IPS-18a (cell line): Measurements from ENCODE around the gene SLC29A3.
A peak's percentile ranks its signal among the peaks of the same experiment; 100 is the strongest.

ENCODE experiments used
- H3K27ac ChIP-seq: one replicate; pipeline ENCODE4 v1.5.1; 2013; ENCODE audit warnings: low read length
- H3K27me3 ChIP-seq: one replicate; pipeline ENCODE4 v1.6.1; 2013; ENCODE audit warnings: mild to moderate bottlenecking, low read length; ENCODE audit not compliant: control insufficient read depth, insufficient read depth
- H3K36me3 ChIP-seq: one replicate; pipeline ENCODE4 v1.6.1; 2013; ENCODE audit warnings: low read depth, low read length; ENCODE audit not compliant: control insufficient read depth
- H3K4me1 ChIP-seq: one replicate; pipeline ENCODE4 v1.6.1; 2013; ENCODE audit warnings: low read depth, low read length; ENCODE audit not compliant: control insufficient read depth
- H3K4me3 ChIP-seq: one replicate; pipeline ENCODE4 v1.5.1; 2013; ENCODE audit warnings: low read length
- H3K9ac ChIP-seq: one replicate; pipeline ENCODE4 v1.6.1; 2013; ENCODE audit warnings: mild to moderate bottlenecking, low read length, moderate library complexity
- H3K9me3 ChIP-seq: one replicate; pipeline ENCODE4 v1.6.1; 2013; ENCODE audit warnings: low read depth, low read length; ENCODE audit not compliant: control insufficient read depth

Gene SLC29A3

DNA sequence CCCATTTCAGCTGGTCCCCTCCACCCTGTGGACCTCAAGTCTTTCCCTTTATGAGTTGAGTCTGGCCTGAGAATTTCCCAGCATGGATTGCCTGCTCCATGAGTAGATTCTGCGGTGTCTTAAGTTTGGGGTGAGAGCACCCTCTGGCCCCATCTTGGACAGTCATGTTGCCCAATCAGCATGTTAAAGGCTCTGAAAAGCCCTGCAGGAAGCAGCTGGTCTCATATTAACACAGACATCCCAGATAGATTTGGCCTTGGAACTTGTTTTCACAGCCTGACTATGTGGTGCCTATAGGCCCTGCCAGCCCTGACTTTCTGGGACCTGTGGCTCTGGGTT is 15.5 kb upstream of the SLC29A3 start:
- Histone ChIP-seq H3K9ac (no peak overlapping the region), H3K4me1 (no peaks in the 10 kb centered on the region), H3K4me3 (no peak overlapping the region)

GRCh38 chr10:71304914-71305313 is 14.1 kb upstream of the SLC29A3 start:
- Histone ChIP-seq H3K4me3 (no peak overlapping the region), H3K9ac (no peak overlapping the region), H3K36me3 (no peaks in the 10 kb centered on the region), H3K4me1 (no peaks in the 10 kb centered on the region), H3K9me3 (no peaks in the 10 kb centered on the region), H3K27ac (no peak overlapping the region), H3K27me3 (no peaks in the 10 kb centered on the region)

More for the DNA sequence above, 15.5 kb upstream of the SLC29A3 start:
- H3K27ac ChIP-seq = no peak overlapping the region
- H3K9me3 ChIP-seq = no peaks in the 10 kb centered on the region
- H3K27me3 ChIP-seq = no peaks in the 10 kb centered on the region
- peaks cover 4% of the 10 kb centered on the region for H3K36me3 ChIP-seq

GRCh38 chr10:71306979-71307378 is 12.1 kb upstream of the SLC29A3 start:
- Histone ChIP-seq H3K9ac (no peak overlapping the region), H3K27me3 (no peaks in the 10 kb centered on the region), H3K4me3 (no peak overlapping the region), H3K36me3 (no peaks in the 10 kb centered on the region), H3K4me1 (no peaks in the 10 kb centered on the region), H3K9me3 (no peaks in the 10 kb centered on the region), H3K27ac (no peak overlapping the region)

DNA sequence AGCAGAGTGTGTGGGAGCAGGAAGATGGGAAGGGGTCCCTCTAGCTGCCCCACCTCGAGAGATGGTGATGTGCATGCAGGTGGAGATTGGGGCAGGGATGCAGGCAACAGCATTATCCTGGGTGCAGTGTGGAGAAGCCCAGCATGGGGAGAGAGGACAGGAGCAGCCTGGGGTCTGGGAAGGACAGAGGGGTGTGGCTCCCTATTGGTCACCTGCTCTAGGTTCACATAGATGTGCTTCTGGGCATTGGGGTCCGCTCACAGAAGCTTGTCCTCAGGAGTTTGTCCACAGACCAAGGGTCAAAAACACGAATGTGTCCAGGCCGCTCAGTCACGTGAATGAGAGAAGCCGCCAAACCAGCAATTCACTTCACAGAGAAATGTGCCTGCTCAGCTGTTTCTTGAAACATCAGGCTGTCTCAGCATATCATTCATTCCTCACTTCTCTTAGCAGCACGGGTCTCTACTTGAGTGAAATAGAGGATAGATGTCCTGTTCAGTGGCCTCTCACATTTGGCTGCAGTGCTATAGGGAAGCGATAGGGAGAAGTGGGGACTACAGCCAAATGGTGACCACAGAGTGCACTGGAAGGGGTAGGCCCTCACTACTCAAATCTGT is 11.5 kb upstream of the SLC29A3 start:
- H3K9me3 ChIP-seq = no peaks in the 10 kb centered on the region

DNA sequence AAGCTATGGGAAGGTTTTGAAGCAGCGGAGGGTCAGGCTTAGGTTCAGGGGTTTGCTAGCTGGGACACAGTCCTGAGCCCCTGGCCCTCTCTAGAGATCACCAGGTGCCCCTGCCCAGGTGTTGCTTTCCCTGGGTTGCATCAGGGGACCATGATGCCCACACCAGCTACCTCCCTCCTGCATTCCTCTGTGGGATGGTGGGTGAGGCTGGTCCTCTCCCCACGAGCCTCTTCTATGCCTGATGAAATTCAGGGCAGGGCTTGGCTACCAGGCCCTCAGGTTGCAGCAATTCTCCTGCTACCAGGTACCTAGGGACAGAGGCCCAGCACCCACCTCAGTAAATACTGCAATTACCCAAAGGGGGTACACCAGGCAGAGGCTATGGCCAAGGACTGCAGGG is 10.8 kb upstream of the SLC29A3 start:
- no peak overlapping the region for H3K27ac ChIP-seq
- no peaks in the 10 kb centered on the region for H3K4me1 ChIP-seq
- peaks cover 2% of the 10 kb centered on the region for H3K27me3 ChIP-seq
- H3K36me3 ChIP-seq = no peaks in the 10 kb centered on the region
- H3K4me3 ChIP-seq = no peak overlapping the region
- H3K9ac ChIP-seq = no peak overlapping the region
- H3K9me3 ChIP-seq = no peaks in the 10 kb centered on the region

More for the DNA sequence above, 11.5 kb upstream of the SLC29A3 start:
- Histone ChIP-seq H3K27ac (no peak overlapping the region), H3K4me1 (no peaks in the 10 kb centered on the region), H3K27me3 (no peaks in the 10 kb centered on the region), H3K4me3 (no peak overlapping the region), H3K9ac (no peak overlapping the region), H3K36me3 (no peaks in the 10 kb centered on the region)

- no peak overlapping the region for H3K9ac ChIP-seq
- peaks cover 10% of the 10 kb centered on the region for H3K27me3 ChIP-seq
- no peaks in the 10 kb centered on the region for H3K4me1 ChIP-seq
- no peak overlapping the region for H3K4me3 ChIP-seq
- H3K9me3 ChIP-seq = no peaks in the 10 kb centered on the region
- H3K36me3 ChIP-seq = no peaks in the 10 kb centered on the region
- no peak overlapping the region for H3K27ac ChIP-seq
Measured at GRCh38 chr10:71308985-71309384, 10.1 kb upstream of the SLC29A3 start.

DNA sequence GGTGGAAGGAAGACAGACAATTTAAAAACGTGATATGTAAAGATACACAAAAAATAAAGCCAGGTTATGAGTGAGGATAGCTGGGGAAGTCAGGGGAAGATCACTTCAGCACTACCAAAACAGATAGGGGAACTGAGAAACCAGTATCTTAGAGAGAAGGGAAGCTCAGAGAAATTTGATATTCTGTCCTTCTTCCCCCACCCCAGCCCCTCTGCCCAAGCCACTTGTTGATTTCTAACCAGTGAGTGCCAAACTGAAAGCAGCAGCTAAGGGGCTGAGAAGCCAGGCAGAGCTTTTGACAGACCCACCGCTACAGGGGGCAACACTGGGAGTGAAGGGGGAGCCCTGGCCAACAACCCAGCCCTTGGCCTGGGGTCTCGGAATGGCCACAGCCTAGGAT is 9.1 kb upstream of the SLC29A3 start:
- no peaks in the 10 kb centered on the region for H3K36me3 ChIP-seq
- no peak overlapping the region for H3K9ac ChIP-seq

GRCh38 chr10:71312220-71312619 is 6.8 kb upstream of the SLC29A3 start:
- Histone ChIP-seq H3K4me1 (peaks cover 6% of the 10 kb centered on the region), H3K27me3 (peaks cover 13% of the 10 kb centered on the region), H3K27ac (no peak overlapping the region), H3K36me3 (no peaks in the 10 kb centered on the region), H3K9me3 (no peaks in the 10 kb centered on the region), H3K4me3 (no peak overlapping the region), H3K9ac (no peak overlapping the region)

More for the DNA sequence above, 9.1 kb upstream of the SLC29A3 start:
- Histone ChIP-seq H3K4me1 (peaks cover 5% of the 10 kb centered on the region), H3K9me3 (no peaks in the 10 kb centered on the region), H3K27me3 (peaks cover 13% of the 10 kb centered on the region), H3K27ac (no peak overlapping the region), H3K4me3 (no peak overlapping the region)

- Histone ChIP-seq H3K9ac (no peak overlapping the region), H3K4me3 (no peak overlapping the region), H3K9me3 (no peaks in the 10 kb centered on the region), H3K27ac (no peak overlapping the region), H3K4me1 (peaks cover 6% of the 10 kb centered on the region), H3K36me3 (no peaks in the 10 kb centered on the region), H3K27me3 (peaks cover 13% of the 10 kb centered on the region)
Measured at GRCh38 chr10:71312811-71313789, 6.0 kb upstream of the SLC29A3 start.

- H3K27ac ChIP-seq = no peak overlapping the region
- peaks cover 13% of the 10 kb centered on the region for H3K27me3 ChIP-seq
- peaks cover 6% of the 10 kb centered on the region for H3K4me1 ChIP-seq
- H3K4me3 ChIP-seq = peak overlapping the region; percentile 48
- no peaks in the 10 kb centered on the region for H3K36me3 ChIP-seq
- H3K9ac ChIP-seq = no peak overlapping the region
- no peaks in the 10 kb centered on the region for H3K9me3 ChIP-seq
Measured at GRCh38 chr10:71314028-71314693, 4.9 kb upstream of the SLC29A3 start.

DNA sequence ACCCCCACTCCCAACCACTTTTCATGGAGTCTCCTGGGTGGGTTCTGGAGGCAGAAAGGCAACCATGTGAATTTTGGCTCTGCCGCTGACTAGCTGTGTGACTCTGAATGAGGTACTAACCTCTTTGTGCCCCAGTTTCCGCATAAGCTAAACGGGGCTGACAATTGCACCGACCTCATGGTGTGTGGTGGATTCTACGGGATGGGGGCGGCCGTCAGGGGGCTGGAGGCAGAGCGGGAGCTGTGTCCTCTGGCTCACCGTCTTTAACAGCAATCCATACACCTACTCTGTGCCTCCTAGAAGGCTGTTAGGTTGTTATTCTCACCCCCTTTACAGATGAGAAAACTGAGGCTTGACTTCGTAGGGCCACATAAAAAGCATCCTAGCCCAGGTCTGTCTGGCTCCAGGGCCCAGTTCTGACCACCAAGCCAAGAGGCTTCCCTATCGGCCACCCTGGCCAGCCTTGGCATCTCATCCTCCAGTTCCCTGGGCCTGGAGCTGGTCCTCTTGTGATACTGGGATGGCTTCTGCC is 4.3 kb upstream of the SLC29A3 start:
- peaks cover 6% of the 10 kb centered on the region for H3K4me1 ChIP-seq
- peak overlapping the region; percentile 48 for H3K4me3 ChIP-seq
- no peak overlapping the region for H3K9ac ChIP-seq

More for the DNA sequence above, 4.3 kb upstream of the SLC29A3 start:
- no peaks in the 10 kb centered on the region for H3K9me3 ChIP-seq
- no peak overlapping the region for H3K27ac ChIP-seq
- no peaks in the 10 kb centered on the region for H3K36me3 ChIP-seq
- peaks cover 13% of the 10 kb centered on the region for H3K27me3 ChIP-seq
